Stimulated activated CD4-positive, alpha-beta T cell treated with anti-CD3 and anti-CD28 coated beads, Interleukin-1b, Interleukin-23, amount 100 ng/mL, for 1 hour (primary cell): ENCODE results near the gene E2F6.

Source experiments
- DNase-seq, 2 donors: peaks; one replicate each; pipeline ENCODE4 v3.0.0-alpha.2; 2020; ENCODE audit warnings: low read depth in 2 of 2

E2F6 gene

GRCh38 chr2:11493282-11493681, 27.3 kb upstream of the E2F6 start:
- DNase-seq = no peak

GRCh38 chr2:11492720-11493119, 26.8 kb upstream of the E2F6 start:
- DNase-seq = no peak

GRCh38 chr2:11492244-11492643, 26.3 kb upstream of the E2F6 start:
- no peak for DNase-seq

GRCh38 chr2:11491348-11491933, 25.5 kb upstream of the E2F6 start:
- DNase-seq = no peak

GRCh38 chr2:11490194-11490593, 24.2 kb upstream of the E2F6 start:
- no peak for DNase-seq

GRCh38 chr2:11488809-11489208, 22.8 kb upstream of the E2F6 start:
- DNase-seq = no peak

- DNase-seq = no peak
These were observed 18.1 kb upstream of the E2F6 start for GRCh38 chr2:11483806-11484617.

- DNase-seq = no peak
These were observed 16.6 kb upstream of the E2F6 start for GRCh38 chr2:11482473-11483035.

GRCh38 chr2:11481789-11482472, 16.0 kb upstream of the E2F6 start:
- no peak for DNase-seq

- no peak for DNase-seq
These were observed 15.4 kb upstream of the E2F6 start for GRCh38 chr2:11481426-11481788.

- no peak for DNase-seq
These were observed 14.9 kb upstream of the E2F6 start for GRCh38 chr2:11480859-11481258.

- DNase-seq = no peak
These were observed 14.4 kb upstream of the E2F6 start for GRCh38 chr2:11480406-11480805.

- DNase-seq = no peak
These were observed 13.1 kb upstream of the E2F6 start for GRCh38 chr2:11478899-11479605.

GRCh38 chr2:11477994-11478393, 12.0 kb upstream of the E2F6 start:
- DNase-seq = peak; percentile 58 to 77

- DNase-seq = no peak
These were observed 7.9 kb upstream of the E2F6 start for GRCh38 chr2:11473659-11474433.

- DNase-seq = no peak
These were observed 1.8 kb upstream of the E2F6 start for GRCh38 chr2:11467749-11468148.

- DNase-seq = no peak
These were observed 1.2 kb upstream of the E2F6 start for GRCh38 chr2:11467129-11467649.

GRCh38 chr2:11466307-11467128, 557 bp upstream of the E2F6 start:
- DNase-seq = no peak

- DNase-seq = no peak
These were observed 864 bp downstream of the E2F6 start for GRCh38 chr2:11465110-11465484.

GRCh38 chr2:11459816-11460215, 6.1 kb downstream of the E2F6 start:
- DNase-seq = no peak
